ENCODE measurements around the gene PRIMA1.

Gene PRIMA1, protein sequence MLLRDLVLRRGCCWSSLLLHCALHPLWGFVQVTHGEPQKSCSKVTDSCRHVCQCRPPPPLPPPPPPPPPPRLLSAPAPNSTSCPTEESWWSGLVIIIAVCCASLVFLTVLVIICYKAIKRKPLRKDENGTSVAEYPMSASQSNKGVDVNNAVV

GRCh38 chr14:93788293-93788542 lies at the start of gene PRIMA1:
Gene PRIMA1 (minus strand): TSS chr14:93788485. CDS start chr14:93787718, 767 bp downstream.
- no peak for ATAC-seq

GRCh38 chr14:93834699-93835371 lies 46.5 kb upstream of the PRIMA1 start:
- ATAC-seq: no peak

GRCh38 chr14:93832665-93833064 lies 44.4 kb upstream of the PRIMA1 start:
- no peak for ATAC-seq

GRCh38 chr14:93832081-93832480 lies 43.8 kb upstream of the PRIMA1 start:
- no peak for ATAC-seq

DNA sequence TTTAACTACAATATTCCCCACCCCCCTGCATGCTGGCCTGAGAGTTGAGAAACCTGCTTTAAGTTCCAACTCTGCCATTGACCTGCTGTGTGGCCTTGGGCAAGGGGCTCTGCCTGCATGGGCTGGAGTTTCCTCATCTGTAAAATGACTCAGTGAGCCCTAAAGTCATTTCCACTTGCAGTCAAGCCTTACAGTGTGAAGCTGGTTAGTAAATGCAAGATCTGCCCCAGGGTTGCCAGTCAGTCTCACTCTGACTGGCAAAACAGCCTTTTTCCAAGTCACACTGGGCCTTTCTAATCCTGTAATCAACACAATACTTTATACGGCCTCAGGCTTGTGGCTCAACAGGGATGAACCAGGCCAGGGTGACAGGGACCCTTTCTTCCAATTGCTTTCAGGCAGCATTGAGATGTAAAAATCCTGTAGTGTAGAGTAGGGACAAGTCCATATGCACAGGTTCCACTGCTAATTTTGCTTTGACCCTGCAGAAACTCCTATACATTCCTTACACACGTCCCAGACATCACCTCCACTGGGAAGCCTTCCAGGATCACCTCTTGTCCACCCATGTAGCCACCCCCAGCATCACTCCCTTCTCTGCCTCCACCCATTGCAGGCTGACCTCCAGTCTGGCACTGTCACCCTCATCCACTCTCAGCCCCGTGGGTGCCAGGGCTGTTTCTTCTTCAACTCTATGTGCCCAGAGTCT lies 42.6 kb upstream of the PRIMA1 start:
- no peak for ATAC-seq

- no peak for ATAC-seq
Observed at GRCh38 chr14:93829839-93830481, 41.7 kb upstream of the PRIMA1 start.

- no peak for ATAC-seq
Observed at GRCh38 chr14:93825235-93825553, 36.9 kb upstream of the PRIMA1 start.

GRCh38 chr14:93824518-93825234 lies 36.4 kb upstream of the PRIMA1 start:
- ATAC-seq: no peak

DNA sequence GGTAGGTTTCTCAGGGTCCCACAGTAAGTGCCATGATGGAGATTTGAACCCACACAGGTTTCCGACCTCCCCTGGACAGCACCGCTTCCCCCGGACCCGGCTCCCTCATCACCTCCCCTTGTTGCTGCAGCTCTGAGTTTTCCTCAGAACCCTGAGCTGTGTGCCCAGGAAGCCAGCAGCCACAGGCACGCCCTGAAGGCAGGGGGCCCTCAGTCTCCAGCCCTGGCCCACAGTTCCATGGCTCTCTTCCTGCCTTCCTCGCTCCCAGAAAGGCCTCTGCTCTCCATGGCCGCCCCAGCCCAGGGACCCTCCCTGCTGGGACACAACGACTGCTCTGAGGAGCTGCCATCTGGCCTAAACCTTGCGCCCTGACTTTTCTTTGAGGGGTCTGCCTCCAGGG lies 35.8 kb upstream of the PRIMA1 start:
- ATAC-seq: no peak

DNA sequence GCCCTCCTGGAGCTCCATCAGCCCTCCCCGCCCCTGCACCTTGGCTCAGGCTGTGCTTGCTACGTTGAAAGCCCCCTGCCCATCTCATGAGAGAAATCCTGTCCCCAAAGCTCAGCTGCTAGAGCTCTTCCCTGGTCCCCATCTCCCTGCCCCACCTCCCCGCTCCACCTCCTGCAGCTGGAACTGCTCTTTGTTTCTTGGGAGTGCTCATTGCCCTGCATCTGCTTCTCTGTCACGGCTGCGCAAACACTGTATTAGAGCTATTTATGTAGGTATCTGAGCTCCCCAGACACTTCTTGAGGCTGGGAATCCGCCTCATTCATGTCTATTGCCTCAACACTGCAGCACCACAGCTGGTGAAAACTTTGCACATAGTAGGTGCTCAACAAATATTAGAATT lies 32.8 kb upstream of the PRIMA1 start:
- ATAC-seq: no peak

- ATAC-seq: no peak
Observed at GRCh38 chr14:93818857-93819256, 30.6 kb upstream of the PRIMA1 start.

GRCh38 chr14:93811676-93812075 lies 23.4 kb upstream of the PRIMA1 start:
- ATAC-seq: peak; percentile 57 to 71

DNA sequence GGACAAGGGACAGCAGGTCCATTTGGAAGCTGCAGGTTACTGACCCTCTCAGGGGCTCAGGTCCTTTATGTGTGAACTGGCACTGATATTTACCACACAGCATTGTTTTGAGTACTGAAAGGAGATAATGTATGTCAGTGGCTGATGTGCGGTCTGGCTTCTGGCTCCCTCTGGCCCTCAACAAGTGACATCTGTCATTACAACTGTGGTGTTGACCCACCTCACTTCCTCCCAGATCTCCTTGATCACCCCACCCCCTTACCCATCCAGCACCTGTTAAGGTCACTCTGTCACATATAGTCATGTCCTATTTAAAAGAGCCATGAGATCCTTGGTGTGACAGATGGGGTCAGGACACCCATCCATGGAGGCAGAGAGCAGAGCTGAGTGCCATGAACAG lies 22.7 kb upstream of the PRIMA1 start:
- ATAC-seq: no peak

DNA sequence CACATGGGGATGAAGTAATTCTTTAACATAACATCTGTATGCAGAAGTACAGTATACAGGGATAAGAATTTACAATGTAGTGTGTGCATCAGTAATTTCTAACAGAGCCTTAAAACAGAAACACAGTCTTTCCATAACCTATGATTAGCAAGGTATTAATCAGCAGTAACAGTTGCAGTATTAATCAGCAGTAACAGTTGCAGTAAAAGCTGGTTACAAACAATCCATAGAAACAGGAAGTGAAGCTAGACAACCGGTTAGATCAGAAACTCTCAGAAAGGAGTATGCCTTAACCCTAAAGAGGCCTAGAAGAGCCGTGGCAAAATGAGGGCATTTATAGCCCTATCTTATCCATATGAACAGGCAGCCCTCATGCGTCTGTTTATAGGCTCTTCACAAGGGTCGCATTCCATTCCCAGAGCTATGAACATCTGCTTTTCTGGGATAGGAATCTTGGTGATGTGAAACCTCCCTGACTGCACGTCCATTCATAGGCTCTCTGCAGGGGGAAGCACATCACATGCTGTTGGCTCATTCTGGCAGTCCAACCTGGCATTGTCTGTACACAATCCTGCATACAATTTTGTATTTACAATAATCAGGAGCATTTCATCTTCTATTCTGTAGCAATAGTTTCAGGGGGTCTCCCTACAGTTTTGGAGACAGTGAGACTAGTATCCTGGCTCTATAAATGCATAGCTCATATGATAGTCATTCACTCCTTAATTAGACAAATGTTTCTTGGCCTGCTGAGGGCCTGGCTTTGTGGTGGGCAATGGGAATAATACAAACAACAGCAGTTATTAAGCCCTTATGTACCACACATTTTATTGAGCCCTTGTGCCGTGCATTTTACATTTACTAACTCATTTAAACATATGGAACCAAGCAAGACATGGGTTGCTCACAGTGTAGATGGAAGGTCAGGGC lies 21.5 kb upstream of the PRIMA1 start:
- peak; percentile 47 to 76 for ATAC-seq

- ATAC-seq: no peak
Observed at GRCh38 chr14:93804654-93805053, 16.4 kb upstream of the PRIMA1 start.

- no peak for ATAC-seq
Observed at GRCh38 chr14:93803408-93804318, 15.4 kb upstream of the PRIMA1 start.

DNA sequence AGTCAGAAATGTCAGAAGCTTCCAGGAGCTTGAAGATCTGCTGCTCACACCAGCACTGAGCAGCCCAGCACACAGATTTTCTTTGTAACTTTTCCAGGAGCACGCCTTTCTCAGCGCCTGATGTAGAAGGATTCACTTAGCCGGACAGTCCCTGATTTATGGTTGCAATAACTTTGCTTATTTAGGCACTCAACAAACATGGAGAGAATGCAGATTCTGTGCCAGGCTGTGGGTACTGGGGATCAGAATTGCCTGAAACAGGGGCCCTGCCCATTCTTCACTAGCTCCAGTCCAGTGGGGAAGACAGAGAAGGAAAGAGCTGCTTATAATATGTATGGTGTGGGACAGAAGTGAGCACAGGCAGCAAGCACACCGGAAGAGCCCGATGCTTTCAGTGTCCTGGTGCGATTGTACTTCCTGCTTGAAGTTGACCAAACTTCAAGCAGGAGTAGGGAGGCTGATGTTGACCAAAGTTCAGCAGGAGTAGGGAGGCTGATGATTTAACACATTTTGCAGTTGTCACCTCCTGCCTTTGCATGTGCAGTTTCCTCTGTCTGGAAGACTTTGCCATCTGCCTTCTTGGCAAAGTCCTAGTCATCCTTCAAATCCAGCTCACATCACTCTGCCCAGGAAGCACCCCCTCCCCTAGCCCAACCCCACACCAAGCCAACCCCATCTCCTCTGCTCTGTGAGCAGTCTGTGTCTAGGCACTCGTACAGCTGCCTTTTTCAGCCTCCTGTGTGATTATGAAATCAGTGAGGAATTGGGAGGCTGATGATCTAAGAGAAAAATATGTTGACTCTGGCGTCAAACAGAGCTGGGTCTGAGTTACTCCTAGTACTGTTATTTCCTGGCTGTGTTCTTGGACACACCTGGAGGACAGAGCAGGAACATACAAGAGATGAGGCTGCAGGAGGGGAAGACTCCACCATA lies 12.0 kb upstream of the PRIMA1 start:
- no peak for ATAC-seq

DNA sequence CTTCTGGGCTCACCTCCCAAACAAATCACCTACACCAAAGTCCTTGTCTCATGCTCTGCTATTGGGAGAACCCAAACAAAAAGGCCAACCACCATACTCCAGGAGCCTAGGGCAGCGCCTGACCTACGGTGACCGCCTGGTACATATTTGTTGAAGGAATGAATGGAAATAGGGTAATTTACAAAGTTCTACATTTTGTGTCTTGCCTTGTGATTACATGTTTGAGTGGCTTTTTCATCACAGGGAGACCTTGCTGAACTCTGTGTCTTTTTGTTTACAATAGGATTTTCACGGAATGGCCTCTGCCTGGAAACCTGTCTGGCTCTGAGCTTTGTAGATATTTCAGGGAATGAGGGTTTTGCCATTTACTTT lies 11.3 kb upstream of the PRIMA1 start:
- ATAC-seq: no peak

GRCh38 chr14:93797536-93797935 lies 9.3 kb upstream of the PRIMA1 start:
- ATAC-seq: no peak

- ATAC-seq: no peak
Observed at GRCh38 chr14:93797071-93797470, 8.8 kb upstream of the PRIMA1 start.
